Measurements from ENCODE around the gene LMBR1. TPM values are rescaled to one million over a fixed set of nuclear protein-coding genes. Genes with fewer than 3 reads are reported as not detected.

The LMBR1 gene
- total RNA-seq, 1 experiment from 2014 or later = 82.6 TPM

DNA sequence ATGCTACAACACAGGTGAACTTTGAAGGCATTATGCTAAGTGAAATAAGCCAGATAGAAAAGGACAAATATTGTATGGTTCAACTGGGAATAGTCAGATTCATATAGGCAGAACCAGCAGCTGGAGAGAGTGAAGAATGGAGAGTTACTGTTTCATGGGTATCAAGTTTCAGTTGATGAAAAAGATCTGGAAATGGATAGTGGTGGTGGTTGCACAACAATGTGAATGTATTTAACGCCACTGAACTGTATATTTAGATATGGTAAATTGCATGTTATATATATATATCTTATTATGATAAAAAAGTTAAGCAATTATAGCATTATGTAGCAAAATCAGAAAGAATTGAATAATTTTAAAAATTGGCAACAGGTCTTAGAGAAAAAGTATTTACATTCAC, 3.9 kb downstream of the LMBR1 start:
- CTCF ChIA-PET = no interaction called here
- in situ Hi-C loops (cut with HindIII; ENCODE audit: low pct_unique_long_range_greater_than_20kb, low sequenced_read_pairs) (no loop called here), intact Hi-C loops (cut with micrococcal nuclease; ENCODE audit: unreplicated experiment) (no loop called here)
- ATAC-seq = no peak
- H3K36me3 ChIP-seq (ENCODE audit: control insufficient read depth, insufficient read depth, low read length) = peaks cover 2% of the 10 kb centered on the region; the same call in 1 of the 2 replicates
- TF ChIP-seq, protein P1, sequence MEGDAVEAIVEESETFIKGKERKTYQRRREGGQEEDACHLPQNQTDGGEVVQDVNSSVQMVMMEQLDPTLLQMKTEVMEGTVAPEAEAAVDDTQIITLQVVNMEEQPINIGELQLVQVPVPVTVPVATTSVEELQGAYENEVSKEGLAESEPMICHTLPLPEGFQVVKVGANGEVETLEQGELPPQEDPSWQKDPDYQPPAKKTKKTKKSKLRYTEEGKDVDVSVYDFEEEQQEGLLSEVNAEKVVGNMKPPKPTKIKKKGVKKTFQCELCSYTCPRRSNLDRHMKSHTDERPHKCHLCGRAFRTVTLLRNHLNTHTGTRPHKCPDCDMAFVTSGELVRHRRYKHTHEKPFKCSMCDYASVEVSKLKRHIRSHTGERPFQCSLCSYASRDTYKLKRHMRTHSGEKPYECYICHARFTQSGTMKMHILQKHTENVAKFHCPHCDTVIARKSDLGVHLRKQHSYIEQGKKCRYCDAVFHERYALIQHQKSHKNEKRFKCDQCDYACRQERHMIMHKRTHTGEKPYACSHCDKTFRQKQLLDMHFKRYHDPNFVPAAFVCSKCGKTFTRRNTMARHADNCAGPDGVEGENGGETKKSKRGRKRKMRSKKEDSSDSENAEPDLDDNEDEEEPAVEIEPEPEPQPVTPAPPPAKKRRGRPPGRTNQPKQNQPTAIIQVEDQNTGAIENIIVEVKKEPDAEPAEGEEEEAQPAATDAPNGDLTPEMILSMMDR (IDR thresholded peaks at IDR 0.05) = no peak
- H3K4me3 ChIP-seq (ENCODE audit: low read depth in 2 of 2, low read length in 2 of 2) = no peak overlapping the region
- no peaks in the 10 kb centered on the region for H3K27me3 ChIP-seq (ENCODE audit: control insufficient read depth, insufficient read depth, low read length)
- POLR2A ChIA-PET = no interaction called here
- DNase-seq (ENCODE audit: low read depth, low spot score) = no peak
- H3K9me3 ChIP-seq (ENCODE audit: control insufficient read depth, insufficient read depth, low read depth, low read length) = no peaks in the 10 kb centered on the region
- no TSS peak for BruUV-seq (replicated peaks)
- H3K4me1 ChIP-seq (ENCODE audit: control insufficient read depth, insufficient read depth, low read length) = peaks cover 11% of the 10 kb centered on the region; the same call in 1 of the 2 replicates
- no peak overlapping the region for H3K27ac ChIP-seq (ENCODE audit: low read length)

DNA sequence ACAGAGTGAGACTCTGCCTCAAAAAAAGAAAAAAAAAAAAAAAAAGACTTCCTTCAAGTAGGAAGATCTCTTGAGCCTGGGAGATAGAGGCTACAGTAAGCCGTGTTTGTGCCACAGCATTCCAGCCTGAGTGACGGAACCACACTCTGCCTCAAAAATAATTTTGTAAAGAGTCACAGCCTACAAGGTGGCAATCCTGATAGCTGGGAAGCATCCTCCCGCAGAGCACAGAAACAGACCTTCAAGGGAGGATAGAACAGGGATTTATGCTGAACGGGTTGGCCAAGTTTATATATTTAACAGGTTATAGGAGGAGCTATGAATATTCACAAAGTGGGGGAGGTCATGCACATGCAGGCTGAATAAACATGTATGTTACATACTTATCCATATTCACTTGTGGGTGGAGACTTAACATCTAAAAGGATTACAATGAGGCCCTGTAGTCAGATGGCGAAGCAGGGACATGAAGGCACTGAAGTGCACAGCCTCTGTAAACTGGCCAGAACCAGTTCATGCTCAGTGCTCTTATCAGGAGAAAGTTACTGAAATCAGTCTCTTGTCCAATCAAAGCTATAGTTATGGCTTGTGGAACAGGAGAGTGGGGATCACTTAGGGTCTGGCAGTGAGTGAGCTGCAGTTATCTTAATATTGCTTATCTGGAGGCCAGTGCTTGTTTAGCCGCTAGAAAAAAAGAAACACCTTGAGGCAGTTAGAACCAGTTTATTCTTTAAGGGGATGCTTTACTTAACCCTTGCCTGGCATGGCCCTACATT, 6.8 kb downstream of the LMBR1 start:
- Histone ChIP-seq H3K27me3 (ENCODE audit: control insufficient read depth, insufficient read depth, low read length) (no peaks in the 10 kb centered on the region), H3K27ac (ENCODE audit: low read length) (no peak overlapping the region), H3K4me3 (ENCODE audit: low read depth in 2 of 2, low read length in 2 of 2) (no peak overlapping the region), H3K9me3 (ENCODE audit: control insufficient read depth, insufficient read depth, low read depth, low read length) (no peaks in the 10 kb centered on the region), H3K36me3 (ENCODE audit: control insufficient read depth, insufficient read depth, low read length) (no peaks in the 10 kb centered on the region), H3K4me1 (ENCODE audit: control insufficient read depth, insufficient read depth, low read length) (peaks cover 7% of the 10 kb centered on the region; the same call in 1 of the 2 replicates)
- ChIA-PET CTCF (no interaction called here), POLR2A (interaction anchor here (0.6 kb wide), 1 partner anchor 361 kb away, joined by 4 read pairs; no protein-coding TSS in a partner anchor)
- intact Hi-C loops (cut with micrococcal nuclease; ENCODE audit: unreplicated experiment) = no loop called here
- TF ChIP-seq SIN3A (IDR thresholded peaks at IDR 0.05; ENCODE audit: borderline replicate concordance, insufficient read depth, low read depth, low read length) (no peak), POLR2AphosphoS5 (IDR thresholded peaks at IDR 0.05; ENCODE audit: low read depth, low read length) (no peak), TCF7L2 (IDR thresholded peaks at IDR 0.05; ENCODE audit: low read depth, low read length) (no peak)
- TF ChIP-seq, protein P1 (IDR thresholded peaks at IDR 0.05) = no peak
- TF ChIP-seq, protein P2, sequence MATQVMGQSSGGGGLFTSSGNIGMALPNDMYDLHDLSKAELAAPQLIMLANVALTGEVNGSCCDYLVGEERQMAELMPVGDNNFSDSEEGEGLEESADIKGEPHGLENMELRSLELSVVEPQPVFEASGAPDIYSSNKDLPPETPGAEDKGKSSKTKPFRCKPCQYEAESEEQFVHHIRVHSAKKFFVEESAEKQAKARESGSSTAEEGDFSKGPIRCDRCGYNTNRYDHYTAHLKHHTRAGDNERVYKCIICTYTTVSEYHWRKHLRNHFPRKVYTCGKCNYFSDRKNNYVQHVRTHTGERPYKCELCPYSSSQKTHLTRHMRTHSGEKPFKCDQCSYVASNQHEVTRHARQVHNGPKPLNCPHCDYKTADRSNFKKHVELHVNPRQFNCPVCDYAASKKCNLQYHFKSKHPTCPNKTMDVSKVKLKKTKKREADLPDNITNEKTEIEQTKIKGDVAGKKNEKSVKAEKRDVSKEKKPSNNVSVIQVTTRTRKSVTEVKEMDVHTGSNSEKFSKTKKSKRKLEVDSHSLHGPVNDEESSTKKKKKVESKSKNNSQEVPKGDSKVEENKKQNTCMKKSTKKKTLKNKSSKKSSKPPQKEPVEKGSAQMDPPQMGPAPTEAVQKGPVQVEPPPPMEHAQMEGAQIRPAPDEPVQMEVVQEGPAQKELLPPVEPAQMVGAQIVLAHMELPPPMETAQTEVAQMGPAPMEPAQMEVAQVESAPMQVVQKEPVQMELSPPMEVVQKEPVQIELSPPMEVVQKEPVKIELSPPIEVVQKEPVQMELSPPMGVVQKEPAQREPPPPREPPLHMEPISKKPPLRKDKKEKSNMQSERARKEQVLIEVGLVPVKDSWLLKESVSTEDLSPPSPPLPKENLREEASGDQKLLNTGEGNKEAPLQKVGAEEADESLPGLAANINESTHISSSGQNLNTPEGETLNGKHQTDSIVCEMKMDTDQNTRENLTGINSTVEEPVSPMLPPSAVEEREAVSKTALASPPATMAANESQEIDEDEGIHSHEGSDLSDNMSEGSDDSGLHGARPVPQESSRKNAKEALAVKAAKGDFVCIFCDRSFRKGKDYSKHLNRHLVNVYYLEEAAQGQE (IDR thresholded peaks at IDR 0.05; ENCODE audit: insufficient read depth in 1 of 2, low read depth in 2 of 2, low read length in 1 of 2) = no peak
- BruUV-seq (replicated peaks) = no TSS peak
- in situ Hi-C loops (cut with HindIII; ENCODE audit: low pct_unique_long_range_greater_than_20kb, low sequenced_read_pairs) = no loop called here
- no peak for DNase-seq (ENCODE audit: low read depth, low spot score)
- no peak for ATAC-seq
